Measurements from ENCODE around the gene SRA1. TPM values are rescaled to one million over a fixed set of nuclear protein-coding genes. Genes with fewer than 3 reads are reported as not detected.
A peak's percentile ranks its signal among the peaks of the same experiment; 100 is the strongest.

The SRA1 gene
- total and polyA plus RNA-seq, 9 of the 15 experiments (the other 6 are each of a cell fraction or from before 2014, with no cell fraction given): 24.1 to 47.4 (median 41.3) TPM

GRCh38 chr5:140554454-140554853 lies 2.8 kb downstream of the SRA1 start (continued):
- TF ChIP-seq ATF4 (CRISPR knock-in tag; IDR thresholded peaks at IDR 0.05) (peak; percentile 52; the same call in 1 of the 2 replicates), ZNF174 (CRISPR knock-in tag; IDR thresholded peaks at IDR 0.05) (no peak), C11orf30 (IDR thresholded peaks at IDR 0.05; ENCODE audit: low read depth) (0 out of 2 replicates have a peak, but pooled peaks have one; percentile 4), CAMTA2 (CRISPR knock-in tag; conservative IDR thresholded peaks at IDR 0.05) (no peak), SIN3A (IDR thresholded peaks at IDR 0.05; ENCODE audit: borderline replicate concordance in 2 of 2, control insufficient read depth in 1 of 2, low read depth in 2 of 2, low read length in 2 of 2) (no peak), FOXJ2 (tag; IDR thresholded peaks at IDR 0.05) (no peak), NKRF (IDR thresholded peaks at IDR 0.05; ENCODE audit: borderline replicate concordance) (0 out of 2 replicates have a peak, but pooled peaks have one; percentile 8), ZBED1 (IDR thresholded peaks at IDR 0.05) (no peak), SAP30 (IDR thresholded peaks at IDR 0.05; ENCODE audit: borderline replicate concordance, insufficient read depth, low read depth, low read length, poor library complexity, severe bottlenecking) (no peak), CEBPG (CRISPR knock-in tag; IDR thresholded peaks at IDR 0.05) (peak; percentile 90), CEBPG (tag; conservative IDR thresholded peaks at IDR 0.05 in 1 of 2, IDR thresholded peaks at IDR 0.05 in 1 of 2) (peak; percentile 90 to 97), ETV5 (CRISPR knock-in tag; IDR thresholded peaks at IDR 0.05; ENCODE audit: low read depth) (no peak)
- TF ChIP-seq, protein P1, sequence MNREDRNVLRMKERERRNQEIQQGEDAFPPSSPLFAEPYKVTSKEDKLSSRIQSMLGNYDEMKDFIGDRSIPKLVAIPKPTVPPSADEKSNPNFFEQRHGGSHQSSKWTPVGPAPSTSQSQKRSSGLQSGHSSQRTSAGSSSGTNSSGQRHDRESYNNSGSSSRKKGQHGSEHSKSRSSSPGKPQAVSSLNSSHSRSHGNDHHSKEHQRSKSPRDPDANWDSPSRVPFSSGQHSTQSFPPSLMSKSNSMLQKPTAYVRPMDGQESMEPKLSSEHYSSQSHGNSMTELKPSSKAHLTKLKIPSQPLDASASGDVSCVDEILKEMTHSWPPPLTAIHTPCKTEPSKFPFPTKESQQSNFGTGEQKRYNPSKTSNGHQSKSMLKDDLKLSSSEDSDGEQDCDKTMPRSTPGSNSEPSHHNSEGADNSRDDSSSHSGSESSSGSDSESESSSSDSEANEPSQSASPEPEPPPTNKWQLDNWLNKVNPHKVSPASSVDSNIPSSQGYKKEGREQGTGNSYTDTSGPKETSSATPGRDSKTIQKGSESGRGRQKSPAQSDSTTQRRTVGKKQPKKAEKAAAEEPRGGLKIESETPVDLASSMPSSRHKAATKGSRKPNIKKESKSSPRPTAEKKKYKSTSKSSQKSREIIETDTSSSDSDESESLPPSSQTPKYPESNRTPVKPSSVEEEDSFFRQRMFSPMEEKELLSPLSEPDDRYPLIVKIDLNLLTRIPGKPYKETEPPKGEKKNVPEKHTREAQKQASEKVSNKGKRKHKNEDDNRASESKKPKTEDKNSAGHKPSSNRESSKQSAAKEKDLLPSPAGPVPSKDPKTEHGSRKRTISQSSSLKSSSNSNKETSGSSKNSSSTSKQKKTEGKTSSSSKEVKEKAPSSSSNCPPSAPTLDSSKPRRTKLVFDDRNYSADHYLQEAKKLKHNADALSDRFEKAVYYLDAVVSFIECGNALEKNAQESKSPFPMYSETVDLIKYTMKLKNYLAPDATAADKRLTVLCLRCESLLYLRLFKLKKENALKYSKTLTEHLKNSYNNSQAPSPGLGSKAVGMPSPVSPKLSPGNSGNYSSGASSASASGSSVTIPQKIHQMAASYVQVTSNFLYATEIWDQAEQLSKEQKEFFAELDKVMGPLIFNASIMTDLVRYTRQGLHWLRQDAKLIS (CRISPR knock-in tag; IDR thresholded peaks at IDR 0.05): no peak
- TF ChIP-seq, protein P2, sequence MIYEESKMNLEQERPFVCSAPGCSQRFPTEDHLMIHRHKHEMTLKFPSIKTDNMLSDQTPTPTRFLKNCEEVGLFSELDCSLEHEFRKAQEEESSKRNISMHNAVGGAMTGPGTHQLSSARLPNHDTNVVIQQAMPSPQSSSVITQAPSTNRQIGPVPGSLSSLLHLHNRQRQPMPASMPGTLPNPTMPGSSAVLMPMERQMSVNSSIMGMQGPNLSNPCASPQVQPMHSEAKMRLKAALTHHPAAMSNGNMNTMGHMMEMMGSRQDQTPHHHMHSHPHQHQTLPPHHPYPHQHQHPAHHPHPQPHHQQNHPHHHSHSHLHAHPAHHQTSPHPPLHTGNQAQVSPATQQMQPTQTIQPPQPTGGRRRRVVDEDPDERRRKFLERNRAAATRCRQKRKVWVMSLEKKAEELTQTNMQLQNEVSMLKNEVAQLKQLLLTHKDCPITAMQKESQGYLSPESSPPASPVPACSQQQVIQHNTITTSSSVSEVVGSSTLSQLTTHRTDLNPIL (CRISPR knock-in tag; IDR thresholded peaks at IDR 0.05): no peak
- TF ChIP-seq, protein P3, sequence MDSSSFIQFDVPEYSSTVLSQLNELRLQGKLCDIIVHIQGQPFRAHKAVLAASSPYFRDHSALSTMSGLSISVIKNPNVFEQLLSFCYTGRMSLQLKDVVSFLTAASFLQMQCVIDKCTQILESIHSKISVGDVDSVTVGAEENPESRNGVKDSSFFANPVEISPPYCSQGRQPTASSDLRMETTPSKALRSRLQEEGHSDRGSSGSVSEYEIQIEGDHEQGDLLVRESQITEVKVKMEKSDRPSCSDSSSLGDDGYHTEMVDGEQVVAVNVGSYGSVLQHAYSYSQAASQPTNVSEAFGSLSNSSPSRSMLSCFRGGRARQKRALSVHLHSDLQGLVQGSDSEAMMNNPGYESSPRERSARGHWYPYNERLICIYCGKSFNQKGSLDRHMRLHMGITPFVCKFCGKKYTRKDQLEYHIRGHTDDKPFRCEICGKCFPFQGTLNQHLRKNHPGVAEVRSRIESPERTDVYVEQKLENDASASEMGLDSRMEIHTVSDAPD (CRISPR knock-in tag; IDR thresholded peaks at IDR 0.05): no peak
- TF ChIP-seq, protein P4, sequence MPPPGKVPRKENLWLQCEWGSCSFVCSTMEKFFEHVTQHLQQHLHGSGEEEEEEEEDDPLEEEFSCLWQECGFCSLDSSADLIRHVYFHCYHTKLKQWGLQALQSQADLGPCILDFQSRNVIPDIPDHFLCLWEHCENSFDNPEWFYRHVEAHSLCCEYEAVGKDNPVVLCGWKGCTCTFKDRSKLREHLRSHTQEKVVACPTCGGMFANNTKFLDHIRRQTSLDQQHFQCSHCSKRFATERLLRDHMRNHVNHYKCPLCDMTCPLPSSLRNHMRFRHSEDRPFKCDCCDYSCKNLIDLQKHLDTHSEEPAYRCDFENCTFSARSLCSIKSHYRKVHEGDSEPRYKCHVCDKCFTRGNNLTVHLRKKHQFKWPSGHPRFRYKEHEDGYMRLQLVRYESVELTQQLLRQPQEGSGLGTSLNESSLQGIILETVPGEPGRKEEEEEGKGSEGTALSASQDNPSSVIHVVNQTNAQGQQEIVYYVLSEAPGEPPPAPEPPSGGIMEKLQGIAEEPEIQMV (tag; conservative IDR thresholded peaks at IDR 0.05; ENCODE audit: low read depth): no peak
